ENCODE measurements around the gene PRR23E.

PRR23E gene

GRCh38 chr3:127174284-127174683, 18.6 kb upstream of the PRR23E start:
- Histone ChIP-seq H3K27me3 (replicated peaks) (no peaks in the 10 kb centered on the region), H3K27ac (no peak overlapping the region), H3K36me3 (replicated peaks) (no peaks in the 10 kb centered on the region), H3K4me3 (ENCODE audit: low read depth, low read length) (no peak overlapping the region)
- no peak for DNase-seq
- in situ Hi-C loops (cut with HindIII; ENCODE audit: low pct_ligation_motif_present, low sequenced_read_pairs) = no loop called here
- TF ChIP-seq, protein P1, sequence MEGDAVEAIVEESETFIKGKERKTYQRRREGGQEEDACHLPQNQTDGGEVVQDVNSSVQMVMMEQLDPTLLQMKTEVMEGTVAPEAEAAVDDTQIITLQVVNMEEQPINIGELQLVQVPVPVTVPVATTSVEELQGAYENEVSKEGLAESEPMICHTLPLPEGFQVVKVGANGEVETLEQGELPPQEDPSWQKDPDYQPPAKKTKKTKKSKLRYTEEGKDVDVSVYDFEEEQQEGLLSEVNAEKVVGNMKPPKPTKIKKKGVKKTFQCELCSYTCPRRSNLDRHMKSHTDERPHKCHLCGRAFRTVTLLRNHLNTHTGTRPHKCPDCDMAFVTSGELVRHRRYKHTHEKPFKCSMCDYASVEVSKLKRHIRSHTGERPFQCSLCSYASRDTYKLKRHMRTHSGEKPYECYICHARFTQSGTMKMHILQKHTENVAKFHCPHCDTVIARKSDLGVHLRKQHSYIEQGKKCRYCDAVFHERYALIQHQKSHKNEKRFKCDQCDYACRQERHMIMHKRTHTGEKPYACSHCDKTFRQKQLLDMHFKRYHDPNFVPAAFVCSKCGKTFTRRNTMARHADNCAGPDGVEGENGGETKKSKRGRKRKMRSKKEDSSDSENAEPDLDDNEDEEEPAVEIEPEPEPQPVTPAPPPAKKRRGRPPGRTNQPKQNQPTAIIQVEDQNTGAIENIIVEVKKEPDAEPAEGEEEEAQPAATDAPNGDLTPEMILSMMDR (IDR thresholded peaks at IDR 0.05; ENCODE audit: low read depth, low read length, missing control alignments) = no peak

- TF ChIP-seq, protein P1 (IDR thresholded peaks at IDR 0.05; ENCODE audit: low read depth, low read length, missing control alignments) = no peak
- no peaks in the 10 kb centered on the region for H3K36me3 ChIP-seq (replicated peaks)
- H3K27ac ChIP-seq = no peak overlapping the region
- DNase-seq = no peak
- H3K4me3 ChIP-seq (ENCODE audit: low read depth, low read length) = no peak overlapping the region
- in situ Hi-C loops (cut with HindIII; ENCODE audit: low pct_ligation_motif_present, low sequenced_read_pairs) = no loop called here
- no peaks in the 10 kb centered on the region for H3K27me3 ChIP-seq (replicated peaks)
Observed at GRCh38 chr3:127174715-127175140, 18.2 kb upstream of the PRR23E start.

- no peaks in the 10 kb centered on the region for H3K27me3 ChIP-seq (replicated peaks)
- DNase-seq = no peak
- TF ChIP-seq, protein P1 (IDR thresholded peaks at IDR 0.05; ENCODE audit: low read depth, low read length, missing control alignments) = no peak
- no peaks in the 10 kb centered on the region for H3K36me3 ChIP-seq (replicated peaks)
- in situ Hi-C loops (cut with HindIII; ENCODE audit: low pct_ligation_motif_present, low sequenced_read_pairs) = no loop called here
- no peak overlapping the region for H3K4me3 ChIP-seq (ENCODE audit: low read depth, low read length)
- no peak overlapping the region for H3K27ac ChIP-seq
Observed at GRCh38 chr3:127175272-127175671, 17.7 kb upstream of the PRR23E start.

- Histone ChIP-seq H3K36me3 (replicated peaks) (no peaks in the 10 kb centered on the region), H3K27ac (no peak overlapping the region), H3K27me3 (replicated peaks) (no peaks in the 10 kb centered on the region), H3K4me3 (ENCODE audit: low read depth, low read length) (no peak overlapping the region)
- in situ Hi-C loops (cut with HindIII; ENCODE audit: low pct_ligation_motif_present, low sequenced_read_pairs) = no loop called here
- DNase-seq = no peak
- TF ChIP-seq, protein P1 (IDR thresholded peaks at IDR 0.05; ENCODE audit: low read depth, low read length, missing control alignments) = no peak
Observed at GRCh38 chr3:127177226-127177625, 15.7 kb upstream of the PRR23E start.

DNA sequence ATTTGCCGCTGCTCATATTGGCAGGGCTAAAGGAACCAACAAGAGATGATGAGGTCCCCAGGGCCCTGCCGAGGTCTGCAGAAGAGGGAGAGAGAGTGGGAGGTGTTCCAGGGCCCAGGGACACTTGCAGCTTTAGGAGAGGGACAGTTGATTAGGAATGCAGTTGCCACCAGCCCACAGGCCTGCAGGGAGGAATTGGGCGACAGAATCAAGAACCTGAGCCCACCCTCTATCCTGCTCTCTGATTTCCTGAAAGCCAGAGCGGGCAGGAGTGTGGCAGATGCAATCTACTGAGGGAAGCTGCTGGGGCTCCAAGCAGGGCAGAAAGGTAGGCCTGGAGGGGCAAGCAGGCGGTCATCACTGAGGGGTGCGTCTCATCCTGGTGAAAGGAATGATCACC, 12.1 kb upstream of the PRR23E start:
- Histone ChIP-seq H3K27ac (no peak overlapping the region), H3K36me3 (replicated peaks) (no peaks in the 10 kb centered on the region), H3K4me3 (ENCODE audit: low read depth, low read length) (no peak overlapping the region), H3K27me3 (replicated peaks) (no peaks in the 10 kb centered on the region)
- TF ChIP-seq, protein P1 (IDR thresholded peaks at IDR 0.05; ENCODE audit: low read depth, low read length, missing control alignments) = no peak
- in situ Hi-C loops (cut with HindIII; ENCODE audit: low pct_ligation_motif_present, low sequenced_read_pairs) = no loop called here
- no peak for DNase-seq

- H3K4me3 ChIP-seq (ENCODE audit: low read depth, low read length) = no peak overlapping the region
- TF ChIP-seq, protein P1 (IDR thresholded peaks at IDR 0.05; ENCODE audit: low read depth, low read length, missing control alignments) = no peak
- no peak overlapping the region for H3K27ac ChIP-seq
- no peaks in the 10 kb centered on the region for H3K27me3 ChIP-seq (replicated peaks)
- H3K36me3 ChIP-seq (replicated peaks) = no peaks in the 10 kb centered on the region
- in situ Hi-C loops (cut with HindIII; ENCODE audit: low pct_ligation_motif_present, low sequenced_read_pairs) = no loop called here
- DNase-seq = no peak
Observed at GRCh38 chr3:127182431-127182830, 10.5 kb upstream of the PRR23E start.
